HT1080 (cell line): Measurements from ENCODE around the gene BMS1. TPM values are rescaled to one million over a fixed set of nuclear protein-coding genes. Genes with fewer than 3 reads are reported as not detected.
"Not testable (repeated sequence)": the region's sequence is repeated elsewhere in the genome, so short reads cannot be mapped to it uniquely, and the experiment has no call there.

Experiments
- DNase-seq: peaks from one replicate; pipeline ENCODE4 v3.0.0-alpha.2; 2015; ENCODE audit warnings: low read depth
- polyA plus RNA-seq, 2 experiments: library from polyadenylated mRNA; depleted of rRNA; stranded (reverse); fragments of >200 nt; gene quantifications; 2 replicates each; pipeline ENCODE4 v1.2.3, GENCODE V29; 2015
- total RNA-seq: library from RNA; depleted of rRNA; stranded (reverse); fragments of >200 nt; shearing (Covaris generic); gene quantifications from 2 replicates; pipeline ENCODE4 v1.2.3, GENCODE V29; 2014; rRNA removed

The BMS1 gene, protein sequence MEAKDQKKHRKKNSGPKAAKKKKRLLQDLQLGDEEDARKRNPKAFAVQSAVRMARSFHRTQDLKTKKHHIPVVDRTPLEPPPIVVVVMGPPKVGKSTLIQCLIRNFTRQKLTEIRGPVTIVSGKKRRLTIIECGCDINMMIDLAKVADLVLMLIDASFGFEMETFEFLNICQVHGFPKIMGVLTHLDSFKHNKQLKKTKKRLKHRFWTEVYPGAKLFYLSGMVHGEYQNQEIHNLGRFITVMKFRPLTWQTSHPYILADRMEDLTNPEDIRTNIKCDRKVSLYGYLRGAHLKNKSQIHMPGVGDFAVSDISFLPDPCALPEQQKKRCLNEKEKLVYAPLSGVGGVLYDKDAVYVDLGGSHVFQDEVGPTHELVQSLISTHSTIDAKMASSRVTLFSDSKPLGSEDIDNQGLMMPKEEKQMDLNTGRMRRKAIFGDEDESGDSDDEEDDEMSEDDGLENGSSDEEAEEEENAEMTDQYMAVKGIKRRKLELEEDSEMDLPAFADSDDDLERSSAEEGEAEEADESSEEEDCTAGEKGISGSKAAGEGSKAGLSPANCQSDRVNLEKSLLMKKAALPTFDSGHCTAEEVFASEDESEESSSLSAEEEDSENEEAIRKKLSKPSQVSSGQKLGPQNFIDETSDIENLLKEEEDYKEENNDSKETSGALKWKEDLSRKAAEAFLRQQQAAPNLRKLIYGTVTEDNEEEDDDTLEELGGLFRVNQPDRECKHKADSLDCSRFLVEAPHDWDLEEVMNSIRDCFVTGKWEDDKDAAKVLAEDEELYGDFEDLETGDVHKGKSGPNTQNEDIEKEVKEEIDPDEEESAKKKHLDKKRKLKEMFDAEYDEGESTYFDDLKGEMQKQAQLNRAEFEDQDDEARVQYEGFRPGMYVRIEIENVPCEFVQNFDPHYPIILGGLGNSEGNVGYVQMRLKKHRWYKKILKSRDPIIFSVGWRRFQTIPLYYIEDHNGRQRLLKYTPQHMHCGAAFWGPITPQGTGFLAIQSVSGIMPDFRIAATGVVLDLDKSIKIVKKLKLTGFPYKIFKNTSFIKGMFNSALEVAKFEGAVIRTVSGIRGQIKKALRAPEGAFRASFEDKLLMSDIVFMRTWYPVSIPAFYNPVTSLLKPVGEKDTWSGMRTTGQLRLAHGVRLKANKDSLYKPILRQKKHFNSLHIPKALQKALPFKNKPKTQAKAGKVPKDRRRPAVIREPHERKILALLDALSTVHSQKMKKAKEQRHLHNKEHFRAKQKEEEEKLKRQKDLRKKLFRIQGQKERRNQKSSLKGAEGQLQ
- total RNA-seq = 31.1 and 31.5 TPM in 2 replicates
- polyA plus RNA-seq (2015; cell fraction: cytosol; rRNA removed) = 10.6 and 11.8 TPM in 2 replicates
- 15.2 and 17.5 TPM in 2 replicates for polyA plus RNA-seq (2015; cell fraction: nucleus; rRNA removed)

DNA sequence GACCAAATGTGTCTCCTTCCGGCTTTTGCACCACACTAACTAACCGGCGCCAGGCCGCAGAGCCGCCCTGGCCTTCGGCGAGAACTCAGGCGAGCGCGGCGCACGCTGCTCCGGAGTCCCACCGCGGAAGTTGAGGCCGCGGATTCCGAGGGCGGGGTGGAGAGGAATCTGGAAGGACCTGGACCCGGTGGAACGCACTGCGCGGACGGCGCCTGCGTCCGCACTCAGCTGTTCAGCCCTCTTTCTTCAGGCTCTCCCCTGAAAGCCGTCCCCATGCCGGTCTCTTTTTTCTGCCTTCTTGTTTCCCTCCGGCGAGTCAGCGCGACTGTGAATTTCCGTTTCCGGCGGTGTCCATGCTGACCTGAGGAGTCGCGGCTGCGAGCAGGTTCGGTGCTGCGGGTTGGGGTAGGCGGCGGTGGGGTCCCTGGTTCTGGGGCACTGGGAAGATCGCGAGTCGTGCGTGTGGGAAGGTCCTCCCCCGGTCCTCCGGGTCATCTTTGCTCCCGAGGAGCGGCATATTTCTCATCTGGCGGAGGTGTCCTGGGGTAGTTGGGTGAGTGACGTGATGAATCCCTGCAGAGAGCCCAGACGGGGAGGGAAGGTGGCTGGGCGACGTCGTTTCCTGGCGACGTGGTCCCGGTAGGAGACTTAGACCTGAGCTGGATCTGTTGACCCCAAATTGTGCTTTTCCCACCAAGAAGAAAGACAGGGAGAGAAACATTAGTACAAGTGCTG lies at the start of gene BMS1:
BMS1 (plus strand) TSS at position 350 of the 735 bp plus-strand sequence. CDS start 1,600 bp downstream, outside the sequence.
- peak; percentile 94 for DNase-seq

GRCh38 chr10:42734536-42734935 lies 48.1 kb upstream of the BMS1 start:
- no peak for DNase-seq

DNA sequence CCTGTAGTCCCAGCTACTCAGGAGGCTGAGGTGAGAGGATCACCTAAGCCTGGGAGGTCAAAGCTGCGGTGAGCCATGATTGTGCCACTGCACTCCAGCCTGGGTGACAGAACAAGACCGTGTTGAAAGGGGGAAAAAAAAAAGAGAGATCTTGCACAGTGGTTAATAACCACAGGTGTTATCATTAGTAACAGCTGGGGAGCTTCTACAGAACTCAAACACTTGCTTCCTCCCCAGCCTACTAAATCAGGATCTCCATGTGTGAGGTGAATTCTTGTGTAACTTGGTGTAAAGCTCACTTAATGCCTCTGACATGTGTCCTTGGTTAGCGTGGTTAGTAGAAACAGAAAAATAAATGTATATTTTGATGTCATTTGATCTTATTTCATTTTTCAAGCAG lies 43.9 kb upstream of the BMS1 start:
- no peak for DNase-seq

DNA sequence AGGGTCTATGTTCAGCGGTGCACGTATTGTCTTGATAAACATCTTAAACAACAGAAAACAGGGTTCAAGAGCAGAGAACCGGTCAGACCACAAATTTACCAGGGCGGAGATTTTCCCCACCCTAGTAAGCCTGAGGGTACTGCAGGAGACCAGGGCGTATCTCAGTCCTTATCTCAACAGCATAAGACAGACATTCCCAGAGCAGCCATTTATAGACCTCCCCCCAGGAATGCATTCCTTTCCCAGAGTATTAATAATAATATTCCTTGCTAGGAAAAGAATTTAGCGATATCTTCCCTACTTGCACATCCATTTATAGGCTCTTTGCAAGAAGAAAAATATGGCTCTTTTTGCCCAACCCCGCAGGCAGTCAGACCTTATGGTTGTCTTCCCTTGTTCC lies 41.1 kb upstream of the BMS1 start:
- not testable (repeated sequence) for DNase-seq

- peak; percentile 18 for DNase-seq
Observed at GRCh38 chr10:42743697-42744096, 38.9 kb upstream of the BMS1 start.

DNA sequence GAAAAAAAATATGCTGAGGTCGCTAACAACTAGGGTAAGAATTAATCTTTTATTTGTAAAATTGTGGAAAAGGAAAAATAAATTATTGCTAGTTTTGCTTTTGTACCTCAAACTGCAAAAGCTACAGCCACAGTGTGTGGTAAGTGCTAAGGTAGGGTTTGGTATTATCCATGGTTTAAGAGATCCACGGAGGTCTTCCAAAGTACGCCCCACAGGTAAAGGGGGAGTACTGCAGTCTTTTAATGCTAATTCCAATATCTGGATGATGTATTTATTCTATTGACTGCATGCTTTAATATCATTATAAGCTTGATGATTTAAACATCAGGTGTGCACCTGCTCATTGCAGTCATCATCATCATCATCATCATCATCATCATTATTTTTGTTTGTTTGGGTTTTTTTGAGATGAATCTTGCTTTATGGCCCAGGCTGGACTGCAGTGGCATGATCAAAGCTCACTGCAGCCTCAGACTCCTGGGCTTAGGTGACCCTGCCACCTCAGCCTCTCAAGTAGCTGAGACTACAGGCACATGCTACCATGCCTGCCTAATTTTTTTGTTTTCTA lies 38.4 kb upstream of the BMS1 start:
- no peak for DNase-seq

GRCh38 chr10:42753126-42753506 lies 29.5 kb upstream of the BMS1 start:
- peak; percentile 72 for DNase-seq

GRCh38 chr10:42753507-42754154 lies 29.0 kb upstream of the BMS1 start:
- DNase-seq = no peak

DNA sequence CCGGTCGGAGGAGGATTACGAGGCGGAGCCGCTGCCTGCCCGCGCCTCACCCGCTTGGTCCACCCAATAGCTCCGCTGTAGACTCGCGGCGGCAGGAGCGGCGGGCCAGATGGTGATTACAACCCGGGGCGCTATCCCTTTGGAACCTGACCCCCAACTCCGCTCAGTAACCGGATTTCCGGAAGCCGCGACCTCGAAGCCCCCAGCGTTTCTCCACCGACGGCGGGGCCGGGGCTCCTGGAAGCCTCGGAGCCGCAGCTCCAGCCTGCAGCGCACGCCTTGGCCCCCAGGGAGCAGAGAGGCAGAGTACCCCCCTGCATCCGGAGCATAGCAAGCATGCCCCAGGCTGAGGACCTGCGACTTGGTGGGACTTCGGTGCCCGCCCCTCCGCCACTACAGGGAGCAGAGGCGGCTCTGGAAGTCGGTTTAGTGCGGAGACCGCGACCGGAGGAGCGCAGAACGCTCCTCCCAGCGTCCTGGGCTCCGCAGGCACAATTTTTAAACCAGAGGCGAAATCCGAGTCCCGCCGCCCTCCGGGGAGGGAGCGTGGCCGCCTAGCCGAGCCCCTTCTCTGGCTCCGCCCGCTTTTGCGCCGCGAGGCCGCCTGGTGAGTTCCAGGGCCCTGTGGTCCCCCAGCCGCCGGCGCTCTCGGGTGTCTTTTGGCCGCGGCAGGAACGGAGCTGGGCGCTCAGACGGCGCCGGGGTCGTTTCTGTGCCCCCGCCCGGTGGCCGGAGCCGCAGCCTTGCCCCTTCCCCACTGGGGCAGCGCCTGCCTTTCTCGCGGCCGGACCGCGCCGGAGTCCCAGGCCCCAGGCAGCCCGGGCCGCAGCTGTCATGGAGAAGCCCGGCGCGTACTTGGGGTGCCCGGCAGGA lies 28.2 kb upstream of the BMS1 start:
- no peak for DNase-seq

DNA sequence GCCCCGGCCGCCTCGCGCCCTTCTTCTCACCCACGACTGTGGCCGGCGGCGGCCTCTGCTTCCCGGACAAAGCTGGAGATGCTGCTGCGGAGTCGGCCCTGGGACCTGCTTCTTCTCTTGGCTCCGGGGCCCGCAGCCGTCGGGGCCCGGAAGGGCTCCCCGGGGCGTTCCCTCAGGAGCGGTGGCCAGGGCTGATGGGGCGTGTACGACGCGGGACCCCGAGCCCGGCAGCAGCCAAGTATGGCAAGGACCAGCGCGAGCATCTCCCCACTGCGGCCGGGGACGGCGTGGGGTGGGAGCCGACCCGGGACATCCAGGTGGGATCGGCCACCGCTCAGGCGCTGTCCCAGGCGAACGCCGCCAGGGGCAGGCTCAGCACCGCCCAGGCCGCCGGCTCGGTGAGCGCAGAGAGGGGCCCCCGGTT lies 27.6 kb upstream of the BMS1 start:
- no peak for DNase-seq

DNA sequence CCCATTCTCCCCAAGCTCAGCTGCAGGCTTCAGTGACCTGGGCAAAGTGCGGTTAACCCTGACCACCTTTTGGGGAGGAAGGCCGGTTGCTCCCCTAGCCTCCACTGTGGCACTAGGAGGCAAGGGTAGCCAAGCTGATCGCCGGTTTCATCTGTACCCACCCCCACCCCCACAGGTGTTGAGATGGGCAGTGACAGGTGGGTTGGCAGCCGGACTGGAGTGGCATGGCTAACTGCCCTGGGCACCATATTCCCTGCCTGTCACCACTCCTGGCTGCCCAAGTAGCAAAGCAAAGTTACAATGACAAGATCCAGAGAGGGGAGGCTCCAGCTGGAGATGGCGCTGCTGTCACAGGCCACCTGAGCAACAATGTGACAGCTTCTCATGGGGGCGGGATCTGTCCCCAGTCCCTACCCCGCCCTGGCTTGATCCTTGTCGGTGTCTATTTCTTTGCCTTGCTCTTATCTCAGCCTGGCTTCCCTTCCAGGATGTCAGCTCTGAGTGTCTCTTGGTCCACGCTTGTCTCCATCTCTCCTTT lies 27.0 kb upstream of the BMS1 start:
- no peak for DNase-seq

- DNase-seq = no peak
Observed at GRCh38 chr10:42767906-42768305, 14.7 kb upstream of the BMS1 start.

GRCh38 chr10:42768581-42769152 lies 13.9 kb upstream of the BMS1 start:
- DNase-seq = no peak

- DNase-seq = no peak
Observed at GRCh38 chr10:42769173-42769572, 13.4 kb upstream of the BMS1 start.

DNA sequence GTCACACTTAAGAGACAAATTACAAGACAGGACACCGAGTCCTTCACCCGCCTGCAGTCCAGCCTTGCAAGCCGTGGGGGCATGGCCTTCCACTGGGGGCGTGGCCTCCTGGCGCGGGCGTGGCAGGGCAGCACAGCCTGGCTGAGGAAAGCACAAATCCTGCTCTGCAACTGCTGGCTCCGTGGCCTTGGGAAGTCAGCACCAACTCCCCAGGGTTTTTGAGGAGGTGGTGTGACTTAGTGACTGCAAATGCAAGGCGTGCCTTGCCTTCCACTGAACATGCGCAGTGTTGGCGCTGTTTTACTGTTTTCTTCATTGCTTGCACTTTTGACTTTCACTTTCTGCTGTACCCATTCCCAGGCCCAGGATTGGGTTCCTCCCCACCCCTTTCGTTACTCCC lies 12.9 kb upstream of the BMS1 start:
- DNase-seq = peak; percentile 69

GRCh38 chr10:42776681-42777080 lies 5.9 kb upstream of the BMS1 start:
- no peak for DNase-seq

DNA sequence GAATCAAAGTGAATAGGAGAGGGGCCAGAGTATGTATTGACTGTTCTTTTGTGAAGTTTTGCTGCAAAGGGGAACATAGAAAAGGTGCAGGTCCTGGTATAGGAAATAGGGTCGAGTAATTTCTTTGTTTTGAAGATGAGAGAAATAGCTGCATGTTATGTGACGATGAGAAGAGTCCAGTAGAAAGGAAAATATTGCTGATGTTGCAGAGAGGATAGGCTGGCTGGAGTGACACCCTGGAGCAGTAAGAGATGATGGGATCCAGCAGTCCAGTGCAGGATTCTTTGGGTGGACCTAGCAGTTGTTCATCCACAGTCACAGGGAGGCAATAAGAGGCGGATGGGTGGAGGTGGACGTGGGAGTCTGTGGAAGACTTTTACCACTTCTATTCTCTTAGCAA lies 2.1 kb upstream of the BMS1 start:
- DNase-seq = no peak

DNA sequence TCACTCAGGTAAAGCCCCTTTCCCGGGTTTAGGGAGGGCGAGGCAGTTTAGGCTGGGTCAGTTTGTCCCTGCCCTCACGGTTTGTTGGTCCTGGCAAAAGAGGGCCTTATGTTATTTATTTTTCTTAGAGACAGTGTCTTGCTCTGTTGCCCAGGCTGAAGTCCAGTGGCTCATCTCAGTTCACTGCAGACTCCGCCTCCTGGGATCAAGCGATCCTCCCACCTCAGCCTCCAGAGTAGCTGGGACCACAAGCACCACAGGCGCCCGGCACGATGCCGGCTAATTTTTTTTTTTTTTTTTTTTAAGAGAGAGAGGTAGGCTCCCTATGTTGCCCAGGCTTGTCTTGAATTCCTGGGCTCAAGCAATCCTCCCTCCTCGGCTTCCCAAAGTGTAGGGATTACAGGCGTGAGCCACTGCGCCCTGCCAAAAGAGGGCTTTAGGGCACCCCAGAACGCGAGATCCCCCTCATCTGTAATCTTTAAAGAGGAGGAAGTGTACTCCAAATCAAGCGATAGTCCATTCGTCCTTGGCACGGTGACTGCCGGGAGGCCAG lies 626 bp upstream of the BMS1 start:
- peak; percentile 41 for DNase-seq
